ENCODE results near the gene DAZAP1. TPM values are rescaled to one million over a fixed set of nuclear protein-coding genes. Genes with fewer than 3 reads are reported as not detected.

The DAZAP1 gene
- total and polyA plus RNA-seq, 7 donors, result 59.9 to 122 (median 90.9) TPM

GRCh38 chr19:1376415-1376805 lies 31.0 kb upstream of the DAZAP1 start:
- DNase-seq (no peak), ATAC-seq (no peak)
- Histone ChIP-seq H3K9me3 (no peaks in the 10 kb centered on the region), H3K27me3 (ENCODE audit: insufficient read depth in 3 of 3, low read length in 2 of 3) (no peaks in the 10 kb centered on the region), H3K4me3 (no peak overlapping the region), H3K4me1 (no peaks in the 10 kb centered on the region), H3K36me3 (ENCODE audit: insufficient read depth in 1 of 2, low read depth in 1 of 2) (peaks cover 0 to 53% of the 10 kb centered on the region in 2 donors), H3K27ac (no peak overlapping the region)
- 91 to 93% (median 93%) methylated on average over 17 of the region's 17 CpGs for WGBS, 3 donors
- no peak for TF ChIP-seq CTCF (IDR thresholded peaks at IDR 0.05)
- intact Hi-C loops (cut with DNase I), result no loop called here

- DNase-seq (no peak), ATAC-seq (no peak)
- 94 to 96% (median 95%) methylated on average over 43 of the region's 43 CpGs for WGBS, 3 donors
- TF ChIP-seq CTCF (IDR thresholded peaks at IDR 0.05), result no peak
- H3K9me3 ChIP-seq, result no peaks in the 10 kb centered on the region
- H3K27me3 ChIP-seq (ENCODE audit: insufficient read depth in 3 of 3, low read length in 2 of 3), result no peaks in the 10 kb centered on the region
- peaks cover 0 to 43% of the 10 kb centered on the region in 2 donors for H3K36me3 ChIP-seq (ENCODE audit: insufficient read depth in 1 of 2, low read depth in 1 of 2)
- intact Hi-C loops (cut with DNase I), result no loop called here
- peaks cover 5% of the 10 kb centered on the region for H3K4me1 ChIP-seq
- no peak overlapping the region for H3K4me3 ChIP-seq
- no peak overlapping the region for H3K27ac ChIP-seq
Measured at GRCh38 chr19:1377176-1377964, 30.0 kb upstream of the DAZAP1 start.

- Histone ChIP-seq H3K27ac (no peak overlapping the region), H3K27me3 (ENCODE audit: insufficient read depth in 3 of 3, low read length in 2 of 3) (no peaks in the 10 kb centered on the region), H3K4me1 (peaks cover 5% of the 10 kb centered on the region), H3K36me3 (ENCODE audit: insufficient read depth in 1 of 2, low read depth in 1 of 2) (peaks cover 0 to 35% of the 10 kb centered on the region in 2 donors), H3K9me3 (no peaks in the 10 kb centered on the region), H3K4me3 (no peak overlapping the region)
- DNase-seq (no peak), ATAC-seq (no peak)
- intact Hi-C loops (cut with DNase I), result no loop called here
- no peak for TF ChIP-seq CTCF (IDR thresholded peaks at IDR 0.05)
- WGBS, 3 donors, result 79 to 88% (median 84%) methylated on average over 32 to 33 of the region's 33 CpGs
Measured at GRCh38 chr19:1377965-1378785, 29.2 kb upstream of the DAZAP1 start.

GRCh38 chr19:1379126-1379905 lies 28.1 kb upstream of the DAZAP1 start:
- H3K36me3 ChIP-seq (ENCODE audit: insufficient read depth in 1 of 2, low read depth in 1 of 2), result peaks cover 0 to 25% of the 10 kb centered on the region in 2 donors
- no peak overlapping the region for H3K4me3 ChIP-seq
- 67 to 80% (median 69%) methylated on average over 27 of the region's 27 CpGs for WGBS, 3 donors
- TF ChIP-seq CTCF (IDR thresholded peaks at IDR 0.05), result no peak
- no peak overlapping the region for H3K27ac ChIP-seq
- ATAC-seq, result no peak
- intact Hi-C loops (cut with DNase I), result no loop called here
- DNase-seq, result no peak
- H3K27me3 ChIP-seq (ENCODE audit: insufficient read depth in 3 of 3, low read length in 2 of 3), result no peaks in the 10 kb centered on the region
- H3K9me3 ChIP-seq, result no peaks in the 10 kb centered on the region
- H3K4me1 ChIP-seq, result peaks cover 5% of the 10 kb centered on the region
